HUES64 (cell line): ENCODE data around the gene PACSIN1.

Experiments used
- H3K27ac ChIP-seq: 2 replicates; pipeline ENCODE4 v1.7.0; 2013; ENCODE audit warnings: low read depth, low read length, inconsistent platforms
- H3K27me3 ChIP-seq: 2 replicates; pipeline ENCODE4 v1.6.1; 2013; ENCODE audit warnings: mild to moderate bottlenecking, low read length; ENCODE audit not compliant: insufficient read depth
- H3K36me3 ChIP-seq: 2 replicates; pipeline ENCODE4 v1.6.1; 2013; ENCODE audit warnings: mild to moderate bottlenecking, low read length; ENCODE audit not compliant: insufficient read depth
- H3K4me1 ChIP-seq: 2 replicates; pipeline ENCODE4 v1.6.1; 2013; ENCODE audit warnings: mild to moderate bottlenecking, low read length, moderate library complexity; ENCODE audit not compliant: insufficient read depth
- H3K4me3 ChIP-seq: 2 replicates; pipeline ENCODE4 v1.5.1; 2013; ENCODE audit warnings: mild to moderate bottlenecking, low read length, moderate library complexity
- H3K9ac ChIP-seq: 2 replicates; pipeline ENCODE4 v1.6.1; 2013; ENCODE audit warnings: mild to moderate bottlenecking, low read depth, low read length
- H3K9me3 ChIP-seq: 2 replicates; pipeline ENCODE4 v1.6.1; 2013; ENCODE audit warnings: low read depth, low read length; ENCODE audit not compliant: insufficient read depth
- WGBS: fragments of 150-250, 120-280 bp; methylation state at CpG from one replicate; pipeline ENCODE4 v1.1.7; 2013; ENCODE audit warnings: missing lambda C conversion rate; 5-methylcytosine and 5-hydroxymethylcytosine counted together

Gene PACSIN1

GRCh38 chr6:34438705-34439104 lies 27.2 kb upstream of the PACSIN1 start:
- no peak overlapping the region for H3K27ac ChIP-seq
- H3K4me3 ChIP-seq: no peak overlapping the region

GRCh38 chr6:34439442-34439841 lies 26.4 kb upstream of the PACSIN1 start:
- Histone ChIP-seq H3K36me3 (no peaks in the 10 kb centered on the region), H3K9ac (no peak overlapping the region), H3K9me3 (peaks cover 17% of the 10 kb centered on the region), H3K4me3 (no peak overlapping the region), H3K27ac (no peak overlapping the region), H3K27me3 (no peaks in the 10 kb centered on the region), H3K4me1 (no peaks in the 10 kb centered on the region)
- 88% methylated on average over 1 of the region's 3 CpGs for WGBS

More at GRCh38 chr6:34438705-34439104, 27.2 kb upstream of the PACSIN1 start:
- Histone ChIP-seq H3K36me3 (no peaks in the 10 kb centered on the region), H3K4me1 (no peaks in the 10 kb centered on the region), H3K27me3 (no peaks in the 10 kb centered on the region), H3K9me3 (peaks cover 17% of the 10 kb centered on the region), H3K9ac (no peak overlapping the region)
- 91% methylated on average over 3 of the region's 4 CpGs for WGBS

- Histone ChIP-seq H3K27me3 (no peaks in the 10 kb centered on the region), H3K4me1 (no peaks in the 10 kb centered on the region), H3K9me3 (peaks cover 13% of the 10 kb centered on the region), H3K9ac (no peak overlapping the region), H3K27ac (no peak overlapping the region), H3K4me3 (no peak overlapping the region), H3K36me3 (no peaks in the 10 kb centered on the region)
- WGBS: 93% methylated on average over 5 of the region's 5 CpGs
Observed at GRCh38 chr6:34441526-34441925, 24.4 kb upstream of the PACSIN1 start.

GRCh38 chr6:34445313-34445860 lies 20.5 kb upstream of the PACSIN1 start:
- Histone ChIP-seq H3K9ac (no peak overlapping the region), H3K27ac (no peak overlapping the region), H3K4me3 (no peak overlapping the region), H3K27me3 (no peaks in the 10 kb centered on the region), H3K4me1 (no peaks in the 10 kb centered on the region), H3K9me3 (no peaks in the 10 kb centered on the region), H3K36me3 (no peaks in the 10 kb centered on the region)
- WGBS: 90% methylated on average over 4 of the region's 4 CpGs

DNA sequence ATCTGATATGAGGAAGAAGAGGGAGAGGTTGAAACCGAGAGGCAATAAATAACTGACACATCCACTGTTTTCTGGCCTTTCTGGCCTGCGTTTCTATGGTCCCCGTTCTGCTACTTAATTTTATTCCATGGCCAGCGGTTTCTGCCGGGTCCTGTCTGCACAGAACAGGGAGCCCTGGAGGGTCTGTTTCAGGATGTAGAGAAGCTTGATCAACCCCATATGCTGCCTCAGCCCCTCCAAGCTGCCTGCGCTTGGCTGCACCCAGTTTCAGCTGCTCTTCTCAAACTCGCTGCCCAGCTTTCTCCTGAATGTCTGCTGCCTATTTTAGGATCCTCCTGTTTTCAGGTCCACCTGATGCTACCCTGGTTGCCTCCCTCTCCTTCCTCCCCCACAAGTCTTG lies 18.5 kb upstream of the PACSIN1 start:
- H3K27me3 ChIP-seq: no peaks in the 10 kb centered on the region
- H3K4me1 ChIP-seq: no peaks in the 10 kb centered on the region
- no peaks in the 10 kb centered on the region for H3K36me3 ChIP-seq
- H3K9me3 ChIP-seq: no peaks in the 10 kb centered on the region
- H3K9ac ChIP-seq: no peak overlapping the region
- no peak overlapping the region for H3K27ac ChIP-seq
- WGBS: 96% methylated on average over 7 of the region's 7 CpGs
- H3K4me3 ChIP-seq: no peak overlapping the region

DNA sequence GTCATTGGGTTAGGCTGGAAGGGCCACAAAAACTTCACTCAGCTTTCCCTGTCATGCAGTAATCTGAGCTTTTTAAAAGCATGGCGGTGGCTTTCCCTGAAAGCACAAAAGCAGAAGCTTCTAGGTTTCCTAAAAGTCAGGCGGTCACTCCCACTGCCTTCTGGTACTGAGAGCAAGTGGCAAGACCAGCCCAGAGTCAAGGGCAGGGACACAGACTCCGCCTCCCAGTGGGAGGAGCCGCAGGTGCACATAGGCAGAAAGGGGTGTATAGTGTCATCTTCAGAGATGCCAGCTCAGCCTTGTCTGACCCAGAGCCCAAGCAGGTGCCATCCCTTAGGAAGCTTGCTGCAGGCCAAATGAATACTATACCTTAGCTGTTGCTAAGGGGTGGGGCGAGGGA lies 18.0 kb upstream of the PACSIN1 start:
- Histone ChIP-seq H3K27me3 (no peaks in the 10 kb centered on the region), H3K36me3 (no peaks in the 10 kb centered on the region), H3K9ac (no peak overlapping the region), H3K27ac (no peak overlapping the region), H3K4me3 (no peak overlapping the region), H3K4me1 (no peaks in the 10 kb centered on the region), H3K9me3 (no peaks in the 10 kb centered on the region)
- 79% methylated on average over 5 of the region's 5 CpGs for WGBS

- Histone ChIP-seq H3K36me3 (no peaks in the 10 kb centered on the region), H3K4me1 (no peaks in the 10 kb centered on the region), H3K9me3 (no peaks in the 10 kb centered on the region), H3K4me3 (no peak overlapping the region), H3K27ac (no peak overlapping the region), H3K9ac (no peak overlapping the region), H3K27me3 (no peaks in the 10 kb centered on the region)
- WGBS: 100% methylated on average over 1 of the region's 1 CpG
Observed at GRCh38 chr6:34451192-34451591, 14.7 kb upstream of the PACSIN1 start.

DNA sequence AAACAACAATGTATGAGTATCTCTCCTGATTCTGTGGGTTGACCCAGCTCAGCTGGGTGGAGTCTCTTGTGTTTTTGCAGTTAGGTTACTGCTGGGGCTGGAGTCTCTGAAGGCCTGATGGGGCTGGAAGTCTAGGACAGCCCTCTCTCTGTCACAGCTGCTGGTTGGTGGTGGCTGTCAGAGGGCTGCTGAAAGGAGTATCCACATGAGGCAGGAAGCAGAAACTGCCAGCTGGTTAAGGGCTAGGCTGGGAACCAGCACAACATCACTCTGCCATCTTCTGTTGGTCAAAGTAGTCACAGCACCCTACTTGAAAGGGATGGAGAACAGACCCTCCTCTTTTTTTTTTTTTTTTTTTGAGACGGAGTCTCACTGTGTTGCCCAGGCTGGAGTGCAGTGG lies 10.0 kb upstream of the PACSIN1 start:
- no peaks in the 10 kb centered on the region for H3K9me3 ChIP-seq
- no peaks in the 10 kb centered on the region for H3K36me3 ChIP-seq
- no peak overlapping the region for H3K27ac ChIP-seq
- no peaks in the 10 kb centered on the region for H3K4me1 ChIP-seq
- H3K9ac ChIP-seq: no peak overlapping the region
- H3K4me3 ChIP-seq: no peak overlapping the region
- H3K27me3 ChIP-seq: no peaks in the 10 kb centered on the region
- WGBS: 86% methylated on average over 1 of the region's 1 CpG

- 79% methylated on average over 2 of the region's 2 CpGs for WGBS
- no peak overlapping the region for H3K27ac ChIP-seq
- no peak overlapping the region for H3K9ac ChIP-seq
- H3K4me1 ChIP-seq: 0 out of 2 replicates have a peak, but pooled peaks cover 3% of the 10 kb centered on the region
- H3K36me3 ChIP-seq: no peaks in the 10 kb centered on the region
- H3K9me3 ChIP-seq: no peaks in the 10 kb centered on the region
- no peak overlapping the region for H3K4me3 ChIP-seq
- no peaks in the 10 kb centered on the region for H3K27me3 ChIP-seq
Observed at GRCh38 chr6:34457382-34457741, 8.5 kb upstream of the PACSIN1 start.

DNA sequence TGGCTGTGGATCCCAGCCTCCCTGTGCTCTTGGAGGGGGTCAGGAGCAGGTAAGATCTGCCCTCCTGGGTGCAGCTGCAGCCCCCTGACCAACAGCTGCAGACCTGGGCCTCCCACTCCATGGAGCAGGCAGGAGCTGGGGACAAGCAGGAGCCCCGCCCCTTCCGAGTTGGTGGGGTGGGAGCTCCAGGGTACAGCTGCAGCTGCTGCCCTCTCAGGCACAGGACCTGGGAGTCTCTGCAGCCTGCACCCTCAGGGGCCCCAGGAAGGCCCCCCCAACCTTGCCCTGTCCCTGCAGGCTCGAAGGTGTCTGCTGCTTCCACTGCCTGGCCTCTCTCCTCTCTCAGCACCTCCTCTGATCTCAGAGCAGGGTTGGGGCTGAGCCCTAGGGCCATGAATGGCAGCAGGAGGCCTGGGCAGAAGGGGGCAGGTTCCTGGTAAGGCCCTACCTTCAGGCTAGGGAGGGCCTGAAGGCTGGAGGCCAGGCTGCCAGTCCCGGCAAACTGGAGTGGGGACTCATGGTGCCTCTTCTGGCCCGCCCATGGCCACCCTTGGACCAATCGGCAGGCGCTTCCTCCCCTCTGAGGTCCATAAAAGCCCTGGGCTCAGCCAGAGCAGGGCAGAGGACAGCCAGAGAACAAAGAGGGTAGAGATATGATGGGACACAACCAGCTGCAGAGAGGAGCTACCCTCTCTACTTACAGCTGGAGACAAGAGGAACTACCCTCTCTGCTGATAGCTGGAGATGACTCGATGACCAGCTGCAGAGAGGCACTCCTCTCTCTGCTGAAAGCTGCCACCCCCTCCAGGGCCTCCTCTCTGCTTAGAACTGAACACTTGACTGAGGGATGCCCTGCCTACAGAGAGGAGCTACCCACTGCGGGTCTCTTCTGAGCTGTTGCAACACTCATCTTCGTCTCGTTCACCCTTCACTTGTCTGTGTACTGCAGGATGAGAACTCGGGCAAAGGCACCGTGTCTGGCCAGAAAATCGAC lies 7.8 kb upstream of the PACSIN1 start:
- Histone ChIP-seq H3K27ac (no peak overlapping the region), H3K4me1 (0 out of 2 replicates have a peak, but pooled peaks cover 3% of the 10 kb centered on the region), H3K9me3 (no peaks in the 10 kb centered on the region), H3K36me3 (no peaks in the 10 kb centered on the region), H3K9ac (no peak overlapping the region), H3K4me3 (no peak overlapping the region), H3K27me3 (no peaks in the 10 kb centered on the region)
- 81% methylated on average over 14 of the region's 14 CpGs for WGBS

- H3K9ac ChIP-seq: no peak overlapping the region
- 0 out of 2 replicates have a peak, but pooled peaks cover 3% of the 10 kb centered on the region for H3K4me1 ChIP-seq
- WGBS: 30% methylated on average over 4 of the region's 6 CpGs
- no peak overlapping the region for H3K4me3 ChIP-seq
- no peaks in the 10 kb centered on the region for H3K9me3 ChIP-seq
- H3K27ac ChIP-seq: no peak overlapping the region
- peaks cover 2% of the 10 kb centered on the region for H3K27me3 ChIP-seq
- no peaks in the 10 kb centered on the region for H3K36me3 ChIP-seq
Observed at GRCh38 chr6:34459899-34460593, 5.8 kb upstream of the PACSIN1 start.
